Spleen (tissue), 11 donors: ENCODE measurements around the gene TMIGD2. TPM values are rescaled to one million over a fixed set of nuclear protein-coding genes. Genes with fewer than 3 reads are reported as not detected.

ENCODE experiments used
- DNase-seq: peaks from one replicate; pipeline ENCODE4 v3.0.0-alpha.2; 2020
- H3K27ac ChIP-seq, 8 donors: fragments of 200-600 bp; sonication (generic) in 7 of 8; 1 replicate in 4 of 8; 2 replicates in 4 of 8; pipeline versions ENCODE4 v1.5.0 to v1.8.0; 2016 to 2021; ENCODE audit warnings: inconsistent platforms in 4 of 8, mild to moderate bottlenecking in 4 of 8, moderate library complexity in 1 of 8
- H3K27me3 ChIP-seq, 7 donors: fragments of 200-600 bp; sonication (generic) in 6 of 7; replicated peaks in 1 of 7; 1 replicate in 4 of 7; 2 replicates in 3 of 7; pipeline versions ENCODE4 v1.5.0 to v1.8.0; 2016 to 2021; ENCODE audit warnings: inconsistent platforms in 3 of 7, mild to moderate bottlenecking in 1 of 7
- H3K36me3 ChIP-seq, 6 donors: fragments of 200-600 bp; sonication (generic) in 5 of 6; 1 replicate in 4 of 6; 2 replicates in 2 of 6; pipeline versions ENCODE4 v1.5.0 to v1.8.0; 2016 to 2021; ENCODE audit warnings: inconsistent platforms in 2 of 6
- H3K4me1 ChIP-seq, 6 donors: fragments of 200-600 bp; sonication (generic) in 5 of 6; 1 replicate in 3 of 6; 2 replicates in 3 of 6; pipeline versions ENCODE4 v1.5.0 to v1.8.0; 2016 to 2021; ENCODE audit warnings: inconsistent platforms in 3 of 6
- H3K4me3 ChIP-seq, 8 donors: fragments of 200-600 bp; sonication (generic) in 7 of 8; 1 replicate in 4 of 8; 2 replicates in 4 of 8; pipeline versions ENCODE4 v1.5.0 to v1.8.0; 2016 to 2021; ENCODE audit warnings: inconsistent platforms in 4 of 8, mild to moderate bottlenecking in 4 of 8, moderate library complexity in 2 of 8
- H3K9me3 ChIP-seq, 8 donors: fragments of 200-600 bp; sonication (generic) in 7 of 8; 1 replicate in 4 of 8; 2 replicates in 4 of 8; pipeline versions ENCODE4 v1.5.0 to v1.8.0; 2016 to 2021; ENCODE audit warnings: inconsistent platforms in 4 of 8
- CTCF ChIP-seq, 11 experiments: fragments of 200-600 bp in 7 of 11; fragments of 450-650 bp in 4 of 11; sonication (generic) in 4 of 11; IDR thresholded peaks in 8 of 11; conservative IDR thresholded peaks in 3 of 11; 1 replicate in 7 of 11; 2 replicates in 4 of 11; pipeline versions ENCODE4 v1.4.0 to v1.8.0; 2016 to 2021; ENCODE audit warnings: antibody characterized with exemption in 11 of 11, inconsistent platforms in 4 of 11, mild to moderate bottlenecking in 1 of 11
- POLR2A ChIP-seq, 3 donors: fragments of 450-650 bp; IDR thresholded peaks; one replicate each; pipeline ENCODE4 v1.5.1; 2017; ENCODE audit warnings: antibody characterized with exemption in 3 of 3, mild to moderate bottlenecking in 1 of 3
- POLR2AphosphoS5 ChIP-seq, 3 donors: sonication (generic); formaldehyde crosslinking; IDR thresholded peaks; one replicate each; pipeline ENCODE4 v1.5.1; 2017; ENCODE audit warnings: antibody characterized with exemption in 3 of 3
- WGBS, 5 donors: extraction: QIAGEN DNeasy Blood & Tissue Kit in 3 of 5; methylation state at CpG; one replicate each; pipeline versions ENCODE4 v1.1.5 to v1.1.7; 2013 to 2018; 5-methylcytosine and 5-hydroxymethylcytosine counted together
- intact Hi-C: fragments of 100-400 bp; cut with DNase I; formaldehyde crosslinking; loops from one replicate; pipeline ENCODE4 v1.15.0; 2023; ENCODE audit warnings: low total_unique reads
- polyA plus RNA-seq, 3 donors: library from polyadenylated mRNA; stranded (reverse); fragments of 200-250 nt; gene quantifications; one replicate each; pipeline ENCODE4 v1.2.1, GENCODE V29; 2013
- total RNA-seq, 7 donors: library from RNA; depleted of rRNA in 3 of 7; stranded (reverse); fragments of >200 nt in 3 of 7; fragmentation: NEBNext Ultra II Directional in 4 of 7; extraction: Animal tissue kit (Norgen Biotek cat#: 25700) in 4 of 7; gene quantifications; one replicate each; pipeline versions ENCODE4 v1.1.0 to v1.2.1, GENCODE V29; 2016 to 2021
- donor health status: healthy with polysubstance abuse.
- donor health status: DM: no; HTN: no; CAD: no; lungs with moderate emphysema.
- donor health status: DM: no; HTN: no; CAD: no.
- donor health status: Bipolar disorder and iron deficiency.
- donor health status: healthy.
- donor health status: DM: no; HTN: no; CAD: no.
- donor health status: DM: yes; HTN: yes; CAD: no.

TMIGD2 gene
- total and polyA plus RNA-seq, 10 donors = 1.6 to 6.1 (median 4.2) TPM

DNA sequence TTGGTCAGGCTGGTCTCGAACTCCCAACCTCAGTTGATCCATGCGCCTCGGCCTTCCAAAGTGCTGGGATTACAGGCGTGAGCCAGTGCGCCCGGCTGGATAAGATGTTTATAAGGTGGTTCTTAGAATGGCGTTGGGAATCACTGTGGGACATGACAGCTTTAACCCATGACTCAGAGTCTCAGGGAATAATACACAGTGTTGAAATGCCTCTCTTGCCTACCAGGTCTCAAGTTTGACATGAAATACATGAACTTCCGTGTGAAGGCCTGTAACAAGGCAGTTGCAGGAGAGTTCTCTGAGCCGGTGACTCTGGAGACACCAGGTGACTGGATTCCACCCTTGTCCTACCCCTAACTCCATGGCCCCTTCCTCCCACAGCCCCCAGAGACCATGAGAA, 14.8 kb upstream of the TMIGD2 start:
- peaks cover 0 to 35% (median 0%) of the 10 kb centered on the region in 7 donors for H3K27me3 ChIP-seq
- H3K4me1 ChIP-seq = peaks cover 0 to 14% (median 3%) of the 10 kb centered on the region in 6 donors
- H3K27ac ChIP-seq = no peak overlapping the region
- H3K36me3 ChIP-seq = no peaks in the 10 kb centered on the region
- H3K9me3 ChIP-seq = peaks cover 0 to 26% (median 0%) of the 10 kb centered on the region in 8 donors
- no peak for DNase-seq
- H3K4me3 ChIP-seq = no peak overlapping the region
- intact Hi-C loops = no loop called here
- 86 to 94% (median 89%) methylated on average over 7 to 9 of the region's 9 CpGs for WGBS, 5 donors
- no peak for TF ChIP-seq POLR2AphosphoS5 (IDR thresholded peaks at IDR 0.05)

DNA sequence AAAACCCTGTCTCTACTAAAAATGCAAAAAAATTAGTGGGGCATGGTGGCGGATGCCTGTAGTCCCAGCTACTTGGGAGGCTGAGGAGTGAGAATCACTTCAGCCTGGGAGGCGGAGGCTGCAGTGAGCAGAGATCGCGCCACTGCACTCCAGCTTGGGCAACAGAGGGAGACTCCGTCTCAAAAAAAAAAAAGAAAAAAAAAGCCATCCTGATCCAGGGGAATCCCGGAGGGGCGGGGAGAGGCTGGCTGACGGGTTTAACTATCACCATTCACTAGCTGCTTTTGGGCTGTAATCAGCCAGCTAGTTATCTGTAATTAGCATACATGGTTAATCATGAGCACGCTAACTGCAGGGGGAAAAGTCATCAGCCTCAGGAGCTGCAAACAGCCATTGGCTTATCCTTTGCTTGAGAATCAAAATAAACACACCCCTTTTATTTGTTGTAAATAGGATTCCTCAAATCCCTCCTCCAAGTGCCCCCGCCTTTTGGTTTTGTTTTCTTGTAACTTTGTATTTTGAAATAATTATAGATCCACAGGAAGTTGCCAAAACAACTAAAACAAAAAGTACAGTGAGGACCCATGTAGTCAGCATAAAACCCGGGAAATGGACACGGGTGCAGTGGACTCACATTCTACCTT, 11.8 kb upstream of the TMIGD2 start:
- TF ChIP-seq POLR2AphosphoS5 (IDR thresholded peaks at IDR 0.05) (no peak), POLR2A (IDR thresholded peaks at IDR 0.05) (no peak), CTCF (IDR thresholded peaks at IDR 0.05 in 8 of 11, conservative IDR thresholded peaks at IDR 0.05 in 3 of 11) (no peak)
- intact Hi-C loops = no loop called here
- H3K36me3 ChIP-seq = no peaks in the 10 kb centered on the region
- H3K27ac ChIP-seq = peak overlapping the region in 4 of 8 donors; percentile 12 to 61 (median 38)
- H3K4me1 ChIP-seq = peaks cover 0 to 14% (median 3%) of the 10 kb centered on the region in 6 donors
- peaks cover 0 to under 1% (median 0%) of the 10 kb centered on the region in 8 donors for H3K9me3 ChIP-seq
- 47 to 65% (median 55%) methylated on average over 12 of the region's 12 CpGs for WGBS, 5 donors
- no peak for DNase-seq
- peak overlapping the region in 1 of 8 donors; percentile 24 for H3K4me3 ChIP-seq
- peaks cover 0 to 35% (median 0%) of the 10 kb centered on the region in 7 donors for H3K27me3 ChIP-seq

DNA sequence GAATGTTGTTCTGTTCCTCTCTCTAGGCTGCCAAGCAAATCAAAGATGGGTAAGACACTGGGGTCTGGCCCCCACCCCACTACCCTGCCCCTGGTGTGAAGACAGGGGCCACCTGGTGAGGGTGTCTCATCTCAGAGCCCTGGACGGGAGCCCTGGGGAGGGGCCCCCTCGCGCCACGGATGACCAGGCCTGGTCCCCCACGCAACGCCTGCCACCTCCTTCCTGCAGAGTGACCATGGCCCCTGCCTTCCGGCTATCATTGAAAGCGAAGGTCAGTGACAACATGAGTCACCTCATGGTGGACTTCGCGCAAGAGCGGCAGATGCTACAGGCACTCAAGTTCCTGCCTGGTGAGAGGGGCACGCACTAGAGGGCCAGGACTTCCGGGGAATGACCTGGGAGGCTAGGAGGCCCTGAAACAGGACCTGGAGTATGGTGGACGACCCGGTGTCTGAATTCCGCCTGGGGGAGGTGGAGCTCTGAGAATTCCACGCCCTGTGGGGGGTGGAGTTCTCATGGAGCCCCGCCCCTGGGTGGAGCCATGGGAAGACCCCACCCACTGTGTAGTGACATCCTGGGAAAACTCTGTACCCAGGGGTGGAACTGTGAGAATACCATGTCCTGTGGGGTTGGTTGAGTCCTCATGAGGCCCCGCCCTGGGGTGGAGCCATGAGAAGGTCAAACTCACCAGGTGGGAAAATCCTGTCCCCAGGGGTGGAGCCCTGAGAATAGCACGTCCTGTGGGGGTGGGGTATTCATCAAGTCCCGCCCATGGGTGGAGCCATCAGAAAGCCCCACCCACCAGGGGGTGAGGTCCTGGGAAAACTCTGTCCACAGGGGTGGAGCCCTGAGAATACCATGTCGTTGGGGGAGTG, 8.3 kb upstream of the TMIGD2 start:
- no peak for DNase-seq
- H3K9me3 ChIP-seq = no peaks in the 10 kb centered on the region
- H3K36me3 ChIP-seq = no peaks in the 10 kb centered on the region
- WGBS, 5 donors = 79 to 86% (median 83%) methylated on average over 14 to 22 of the region's 22 CpGs
- peak in 2 of 3 donors; percentile 5 to 20 for TF ChIP-seq POLR2AphosphoS5 (IDR thresholded peaks at IDR 0.05)
- TF ChIP-seq POLR2A (IDR thresholded peaks at IDR 0.05) = no peak
- H3K4me1 ChIP-seq = peaks cover 0 to 14% (median 3%) of the 10 kb centered on the region in 6 donors
- no peak overlapping the region for H3K4me3 ChIP-seq
- intact Hi-C loops = no loop called here
- peaks cover 0 to 20% (median 2%) of the 10 kb centered on the region in 7 donors for H3K27me3 ChIP-seq
- no peak overlapping the region for H3K27ac ChIP-seq

DNA sequence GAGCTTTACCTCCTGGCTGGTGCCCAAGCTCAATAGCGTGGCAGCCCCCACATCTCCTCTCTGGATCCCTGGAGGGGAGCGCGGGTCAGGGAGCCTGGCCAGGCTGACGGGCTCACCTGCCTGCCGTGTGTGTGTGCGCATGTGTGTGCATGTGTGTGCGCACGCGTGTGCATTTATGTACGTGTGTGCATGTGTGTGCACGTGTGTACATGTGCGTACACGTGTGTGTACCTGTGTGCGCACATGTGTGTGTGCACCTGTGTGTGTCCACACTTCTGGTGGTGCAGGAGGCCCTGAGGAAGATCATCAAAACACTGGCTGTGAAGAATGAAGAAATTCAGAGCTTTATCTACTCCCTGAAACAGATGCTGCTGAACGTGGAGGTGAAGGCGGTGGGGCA, 3.5 kb upstream of the TMIGD2 start:
- H3K36me3 ChIP-seq = no peaks in the 10 kb centered on the region
- H3K4me1 ChIP-seq = peaks cover 0 to 26% (median 8%) of the 10 kb centered on the region in 6 donors
- no peak overlapping the region for H3K4me3 ChIP-seq
- H3K27ac ChIP-seq = no peak overlapping the region
- 86 to 93% (median 92%) methylated on average over 11 to 16 of the region's 16 CpGs for WGBS, 5 donors
- H3K9me3 ChIP-seq = no peaks in the 10 kb centered on the region
- peaks cover 0 to 40% (median 18%) of the 10 kb centered on the region in 7 donors for H3K27me3 ChIP-seq
- intact Hi-C loops = no loop called here
- DNase-seq = no peak
- TF ChIP-seq POLR2AphosphoS5 (IDR thresholded peaks at IDR 0.05) = no peak

- H3K4me1 ChIP-seq = peaks cover 0 to 26% (median 8%) of the 10 kb centered on the region in 6 donors
- peaks cover 0 to 40% (median 18%) of the 10 kb centered on the region in 7 donors for H3K27me3 ChIP-seq
- no peak overlapping the region for H3K4me3 ChIP-seq
- no peaks in the 10 kb centered on the region for H3K9me3 ChIP-seq
- intact Hi-C loops = no loop called here
- no peak for DNase-seq
- WGBS, 5 donors = 79 to 90% (median 81%) methylated on average over 7 of the region's 7 CpGs
- TF ChIP-seq POLR2AphosphoS5 (IDR thresholded peaks at IDR 0.05) = no peak
- no peak for TF ChIP-seq POLR2A (IDR thresholded peaks at IDR 0.05)
- TF ChIP-seq CTCF (IDR thresholded peaks at IDR 0.05 in 8 of 11, conservative IDR thresholded peaks at IDR 0.05 in 3 of 11) = no peak
- H3K36me3 ChIP-seq = no peaks in the 10 kb centered on the region
- H3K27ac ChIP-seq = no peak overlapping the region
Observed at GRCh38 chr19:4305257-4305612, 3.0 kb upstream of the TMIGD2 start.
